NCI-H1092 (cell line): ENCODE results near the gene PLPP7.
A peak's percentile ranks its signal among the peaks of the same experiment; 100 is the strongest.
"Not testable (repeated sequence)": the region's sequence is repeated elsewhere in the genome, so short reads cannot be mapped to it uniquely, and the experiment has no call there.

ENCODE experiments used
- DNase-seq: peaks from one replicate; lab custom pipeline; 2025; lab: John Stamatoyannopoulos, UW

PLPP7 gene

DNA sequence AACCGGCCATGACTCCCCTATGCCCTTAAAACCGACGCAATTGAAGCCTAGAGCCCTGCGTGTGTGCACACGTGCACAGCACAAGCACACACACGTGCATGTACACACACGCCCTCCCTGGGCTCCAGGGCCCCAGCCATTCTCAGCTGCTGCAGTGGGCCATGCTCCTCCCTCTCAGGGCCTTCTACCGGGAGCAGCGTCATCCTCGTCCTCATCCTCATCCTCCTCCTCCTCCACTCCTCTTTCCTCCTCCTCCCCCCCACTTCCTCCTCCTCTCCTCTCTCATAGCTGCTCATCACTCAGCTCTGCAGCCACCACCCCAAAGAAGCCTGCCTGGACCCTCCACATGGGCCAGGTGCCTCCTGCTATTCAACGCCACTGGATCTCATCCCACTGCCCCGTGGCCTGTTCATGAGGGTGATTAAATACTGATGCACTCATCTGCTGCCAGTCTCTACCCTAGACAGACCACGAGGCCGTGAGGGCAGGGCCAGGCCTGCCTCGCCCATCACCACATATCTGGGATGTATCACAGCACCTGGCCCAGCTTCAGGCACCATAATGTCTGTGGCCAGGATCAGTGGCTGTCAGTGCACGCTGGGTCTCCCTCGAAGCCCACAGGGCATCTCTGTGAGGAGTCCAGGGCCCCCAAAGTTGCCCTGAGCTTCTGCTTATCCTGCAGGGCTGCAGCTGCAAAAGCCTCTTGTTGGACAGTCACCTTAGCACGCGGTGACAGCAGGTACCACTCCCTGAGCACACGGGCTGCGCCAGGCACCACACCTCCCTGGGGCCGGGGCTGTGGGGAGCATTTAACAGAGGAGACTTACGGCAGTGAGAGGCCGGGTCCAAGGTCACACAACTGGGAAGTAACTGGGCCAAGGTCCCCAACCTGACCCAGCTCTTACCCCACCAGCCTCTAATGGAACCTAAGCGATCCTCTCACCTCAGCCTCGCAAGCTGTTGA, 23.0 kb upstream of the PLPP7 start:
- no peak for DNase-seq

GRCh38 chr9:131270171-131271015, 19.1 kb upstream of the PLPP7 start:
- no peak for DNase-seq

- DNase-seq, result not testable (repeated sequence)
These were observed 18.6 kb upstream of the PLPP7 start for GRCh38 chr9:131271016-131271273.

DNA sequence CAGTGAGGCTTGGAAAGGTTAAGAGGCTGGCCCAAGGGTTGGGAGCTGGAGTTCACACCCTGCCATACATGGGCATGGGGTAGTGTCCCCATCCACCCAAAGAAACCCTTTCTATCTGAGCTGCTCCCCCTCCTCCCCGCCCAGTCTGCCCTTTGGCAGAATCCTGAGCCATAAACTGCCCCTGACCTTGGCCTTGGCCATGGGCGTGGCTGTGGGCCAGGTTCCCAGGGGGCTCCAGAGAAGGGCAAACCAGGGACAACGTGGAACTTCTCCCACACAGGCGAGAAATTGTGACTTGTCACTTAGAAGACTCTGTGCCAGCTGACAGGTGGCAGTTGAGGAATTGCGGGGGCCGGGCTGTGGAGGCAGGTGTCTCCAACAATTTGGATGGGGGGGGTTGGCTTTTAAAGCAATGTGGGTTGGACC, 18.0 kb upstream of the PLPP7 start:
- no peak for DNase-seq

- no peak for DNase-seq
These were observed 17.3 kb upstream of the PLPP7 start for GRCh38 chr9:131272212-131272611.

GRCh38 chr9:131273146-131273855, 16.2 kb upstream of the PLPP7 start:
- no peak for DNase-seq

GRCh38 chr9:131273856-131274673, 15.5 kb upstream of the PLPP7 start:
- no peak for DNase-seq

DNA sequence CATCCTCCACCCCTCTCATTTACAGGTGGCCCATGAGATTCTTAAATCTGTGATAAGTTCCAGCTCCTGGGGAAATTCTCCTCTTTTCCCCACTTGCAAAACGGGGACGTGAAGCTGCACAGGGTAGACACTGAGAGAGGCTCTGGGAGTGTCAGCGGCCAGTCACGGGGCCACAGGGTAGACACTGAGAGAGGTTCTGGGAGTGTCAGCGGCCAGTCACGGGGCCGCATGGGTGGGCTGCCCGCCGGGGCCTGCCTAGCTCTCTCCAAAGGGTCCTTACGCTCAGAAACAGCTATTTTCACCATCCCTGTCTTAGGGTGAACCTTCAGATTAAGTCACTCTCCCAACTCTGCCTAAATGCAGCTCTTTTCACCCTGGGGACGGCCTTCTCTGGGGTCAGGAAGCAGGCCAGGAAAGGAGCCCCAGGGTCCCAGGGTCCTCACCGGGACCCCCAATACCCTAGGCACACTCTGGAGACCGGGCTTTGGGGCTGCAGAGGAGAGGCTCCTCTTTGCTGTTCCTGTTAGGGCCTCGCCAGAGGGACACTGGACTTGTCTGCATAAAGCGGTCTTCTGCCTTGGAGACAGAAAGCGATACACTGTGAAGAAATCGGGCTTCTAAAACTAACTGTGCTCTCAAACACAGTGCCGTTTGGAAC, 14.7 kb upstream of the PLPP7 start:
- DNase-seq, result no peak

DNA sequence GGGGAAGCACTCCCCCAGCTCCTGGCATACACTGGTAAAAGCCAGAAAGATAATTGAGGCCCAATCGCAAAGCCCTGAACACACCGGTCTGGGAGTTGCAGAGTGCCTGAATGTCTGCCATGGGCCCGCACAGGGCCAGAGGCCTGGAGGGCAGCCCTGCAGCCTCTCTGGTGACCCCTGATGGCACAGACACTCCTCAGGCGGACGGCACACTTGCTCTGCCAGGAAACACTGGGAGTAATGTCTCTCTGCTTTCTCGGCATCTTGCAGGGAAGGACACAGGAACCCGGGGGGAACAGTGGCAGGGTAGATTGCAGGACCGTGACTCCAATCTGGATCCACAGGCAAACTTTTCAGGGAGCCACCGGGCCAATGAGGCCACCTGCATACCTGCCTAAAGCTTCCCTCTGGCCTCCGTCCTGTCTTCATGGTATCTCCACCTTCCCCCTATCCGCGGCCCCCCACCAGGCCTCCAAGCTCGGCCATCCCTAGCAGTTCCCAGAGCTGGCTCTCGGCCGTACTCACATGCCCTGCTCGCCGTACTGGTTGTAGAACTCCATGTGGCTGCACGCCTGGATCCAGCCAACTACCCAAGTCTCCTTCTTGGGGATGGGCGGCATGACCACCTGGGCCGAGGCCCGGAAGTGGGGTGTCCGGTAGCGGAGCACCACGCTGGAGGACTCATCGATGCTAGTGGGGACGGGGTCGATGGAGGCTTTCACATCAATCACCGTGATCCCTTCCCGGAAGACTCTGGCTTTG, 14.0 kb upstream of the PLPP7 start:
- DNase-seq, result no peak

DNA sequence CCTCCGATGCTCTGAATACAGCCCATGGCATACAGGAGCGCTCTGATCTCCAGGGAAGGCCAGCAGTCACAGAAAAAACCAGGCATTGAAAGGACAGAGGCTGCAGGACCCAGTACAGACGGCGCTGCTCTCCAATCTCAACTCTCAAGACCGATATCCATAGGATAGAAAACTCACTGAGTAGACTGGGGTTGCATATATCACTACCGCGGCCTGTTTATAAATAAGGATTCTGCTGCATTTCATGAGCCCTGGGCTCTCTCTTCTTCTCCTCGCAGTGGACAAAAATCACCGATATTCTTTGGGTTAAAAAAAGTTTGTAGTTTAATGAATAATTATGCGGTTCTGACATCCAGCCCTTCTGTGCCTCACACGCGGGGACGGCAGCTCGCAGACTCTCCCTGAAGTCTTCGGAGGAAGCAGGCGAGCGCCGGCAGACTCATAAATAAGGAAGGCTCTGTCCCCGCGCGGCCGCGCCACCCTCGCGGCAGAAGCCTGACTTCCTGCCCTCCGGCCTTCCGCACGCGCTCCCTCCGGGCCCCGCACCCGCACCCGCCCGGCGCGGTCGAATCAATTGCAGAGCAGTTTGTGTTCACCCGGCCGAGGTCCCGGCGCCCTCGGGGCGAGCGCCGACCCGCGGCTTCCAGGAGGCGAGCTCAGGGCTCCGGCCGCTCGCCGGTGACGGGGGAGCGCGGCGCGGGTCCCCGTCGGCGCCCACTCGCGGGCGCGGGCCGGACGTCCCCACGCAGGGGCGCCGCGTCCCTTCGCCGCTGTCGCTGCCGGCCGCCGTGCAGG, 13.2 kb upstream of the PLPP7 start, which contains the start of gene FAM78A:
Gene FAM78A (minus strand): TSS at position 417 of the 795 bp plus-strand sequence. CDS start 331 bp downstream, at position 86.
- DNase-seq, result no peak

DNA sequence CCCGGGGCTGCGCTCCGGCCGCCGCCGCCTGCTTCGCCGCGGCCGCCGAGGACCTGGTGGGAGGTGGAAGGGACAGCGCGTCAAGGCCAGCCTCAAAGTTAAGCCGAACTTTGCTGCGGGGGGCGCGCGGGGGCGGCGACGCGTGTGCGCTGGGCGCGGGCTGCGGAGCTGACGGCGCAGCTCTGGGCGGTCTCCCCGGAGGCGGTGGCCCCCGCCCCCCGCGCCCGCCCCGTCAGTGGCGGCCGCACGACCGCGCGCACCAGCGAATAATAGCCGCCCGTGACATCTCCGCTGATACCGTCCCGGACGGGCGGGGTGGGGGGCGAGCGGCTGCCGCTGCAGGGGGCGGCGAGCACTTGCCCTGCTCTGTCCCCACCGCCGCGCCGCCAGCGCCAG, 12.6 kb upstream of the PLPP7 start:
- no peak for DNase-seq

DNA sequence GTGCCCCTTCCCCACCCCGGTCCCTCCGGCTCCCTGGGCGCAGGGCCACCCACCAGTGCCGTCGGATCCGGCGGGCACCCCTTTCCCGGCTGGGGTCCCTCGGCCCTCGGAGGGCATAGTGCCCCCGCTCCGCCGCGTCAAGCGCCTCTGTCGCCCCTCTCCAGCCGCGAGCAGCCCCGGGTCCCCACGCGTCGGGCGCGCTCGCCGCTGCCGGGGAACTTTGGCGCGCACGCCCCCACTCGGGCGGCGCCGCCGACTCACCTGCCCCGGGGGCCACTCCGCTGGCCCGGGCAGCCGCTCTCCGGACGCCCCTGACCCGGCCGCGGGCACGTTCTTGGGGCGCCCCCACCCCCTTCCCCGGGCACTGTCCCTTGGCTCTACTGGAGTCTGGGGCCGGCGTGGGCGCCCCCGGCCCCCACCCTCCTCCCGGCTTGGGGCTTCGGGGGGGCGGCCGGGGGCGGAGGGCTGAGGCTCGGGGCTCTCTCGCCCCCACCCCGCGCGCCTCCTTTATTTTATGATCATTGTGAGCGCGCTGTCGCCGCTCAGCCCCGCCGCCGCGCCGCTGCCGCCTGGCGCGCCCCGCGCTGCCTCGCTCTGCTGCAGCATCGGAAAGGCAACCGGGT, 12.1 kb upstream of the PLPP7 start:
- DNase-seq, result no peak

DNA sequence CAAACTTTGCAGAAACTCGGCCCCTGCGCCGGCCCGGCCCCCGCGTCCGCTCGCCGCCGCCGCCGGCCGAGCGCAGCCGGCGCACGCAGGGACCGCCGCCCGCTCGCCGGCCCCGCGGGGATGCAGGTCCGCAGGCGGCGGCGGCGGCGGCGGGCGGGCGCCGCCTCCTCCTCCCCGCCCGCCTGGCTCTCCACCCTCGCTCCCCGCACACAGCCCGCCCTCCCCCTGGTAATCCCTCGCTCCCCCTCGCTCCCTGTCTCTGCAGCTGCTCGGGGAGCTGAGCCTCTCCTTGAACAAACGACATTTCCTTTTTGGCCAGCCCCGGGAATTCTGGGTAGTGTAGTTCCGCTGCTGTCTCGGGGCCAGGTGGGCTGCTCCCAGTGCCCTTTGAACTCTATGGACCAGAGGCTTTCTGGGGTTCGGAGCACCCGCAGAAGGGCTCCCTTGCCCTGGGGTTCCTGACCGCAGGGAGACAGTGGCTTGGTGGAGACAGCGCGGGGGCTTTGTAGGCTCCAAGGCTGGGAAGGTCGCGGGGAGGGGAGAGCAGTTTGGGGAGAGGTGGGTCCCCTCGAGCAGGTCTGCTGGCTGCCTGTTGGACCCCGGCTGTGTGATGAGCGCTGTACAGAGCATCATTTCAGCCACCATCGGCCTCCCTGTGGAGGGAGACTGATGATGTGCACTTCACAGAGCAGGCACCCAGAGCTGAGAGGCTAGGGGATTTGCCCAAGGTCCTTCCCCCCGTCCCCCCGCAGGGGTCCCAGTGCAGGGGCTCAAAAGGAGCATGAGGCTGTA, 11.4 kb upstream of the PLPP7 start:
- DNase-seq, result peak; percentile 79

DNA sequence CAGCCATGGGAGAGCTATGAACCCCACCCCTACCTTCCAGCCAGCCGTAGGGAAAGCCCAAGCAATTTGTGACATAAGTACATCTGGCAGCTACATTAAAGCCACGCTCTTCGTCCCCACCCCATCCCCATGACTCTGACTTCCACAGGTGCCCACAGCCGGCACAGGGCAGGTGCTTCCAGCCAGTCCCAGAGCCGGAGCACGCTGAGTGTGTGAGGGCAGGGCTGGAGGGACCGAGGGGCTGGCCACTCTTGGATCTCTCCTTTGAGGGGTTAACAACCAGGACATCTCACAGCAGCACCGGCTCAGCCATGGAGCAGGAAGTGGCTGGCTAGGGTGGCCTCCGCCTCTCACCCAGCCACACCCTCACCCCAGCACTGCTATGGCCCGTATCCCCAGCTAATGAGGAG, 10.8 kb upstream of the PLPP7 start:
- no peak for DNase-seq

- DNase-seq, result no peak
These were observed 10.2 kb upstream of the PLPP7 start for GRCh38 chr9:131279196-131279862.

GRCh38 chr9:131279863-131280570, 9.5 kb upstream of the PLPP7 start:
- DNase-seq, result no peak

DNA sequence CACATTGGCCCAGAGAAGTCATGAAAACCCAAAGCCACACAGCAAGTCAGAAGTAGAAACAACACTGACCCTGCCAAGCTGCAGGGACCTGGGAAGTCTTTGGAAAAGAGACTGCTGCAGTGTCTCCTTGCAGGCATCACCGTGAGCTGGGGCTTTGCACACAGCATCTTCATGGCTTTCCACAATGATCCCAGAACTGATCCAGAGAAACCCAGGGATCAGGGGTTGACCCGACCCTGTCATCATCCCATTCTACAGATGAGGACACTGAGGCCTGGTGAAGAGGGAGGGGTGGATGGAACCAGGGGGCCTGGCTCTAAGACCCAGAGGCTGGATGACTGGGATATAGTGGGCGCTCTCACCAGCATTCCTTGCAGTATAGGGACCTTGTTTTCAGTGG, 8.9 kb upstream of the PLPP7 start:
- DNase-seq, result no peak
